Stimulated activated CD8-positive, alpha-beta memory T cell treated with anti-CD3 and anti-CD28 coated beads, Interleukin-4, amount 100 ng/mL, for 1 hour (primary cell): Measurements from ENCODE around the gene CYTH3.
"Not testable (repeated sequence)": the region's sequence is repeated elsewhere in the genome, so short reads cannot be mapped to it uniquely, and the experiment has no call there.

Experiments
- DNase-seq, 2 donors: peaks; one replicate each; pipeline ENCODE4 v3.0.0-alpha.2; 2020; ENCODE audit warnings: low read depth in 2 of 2, low spot score in 1 of 2

Gene CYTH3

GRCh38 chr7:6232534-6232933, 39.9 kb downstream of the CYTH3 start:
- DNase-seq: no peak

GRCh38 chr7:6232116-6232515, 40.3 kb downstream of the CYTH3 start:
- no peak for DNase-seq

- no peak for DNase-seq
Observed at GRCh38 chr7:6231184-6231583, 41.2 kb downstream of the CYTH3 start.

GRCh38 chr7:6229284-6229683, 43.1 kb downstream of the CYTH3 start:
- not testable (repeated sequence) for DNase-seq

- DNase-seq: no peak
Observed at GRCh38 chr7:6228361-6229229, 43.8 kb downstream of the CYTH3 start.

- DNase-seq: no peak
Observed at GRCh38 chr7:6227294-6227846, 45.1 kb downstream of the CYTH3 start.

- no peak for DNase-seq
Observed at GRCh38 chr7:6226194-6226799, 46.1 kb downstream of the CYTH3 start.

GRCh38 chr7:6223411-6223810, 49.0 kb downstream of the CYTH3 start:
- not testable (repeated sequence) for DNase-seq

- not testable (repeated sequence) for DNase-seq
Observed at GRCh38 chr7:6223010-6223409, 49.4 kb downstream of the CYTH3 start.

- DNase-seq: no peak
Observed at GRCh38 chr7:6221340-6222319, 50.8 kb downstream of the CYTH3 start.

GRCh38 chr7:6218329-6218728, 54.1 kb downstream of the CYTH3 start:
- no peak for DNase-seq

- no peak for DNase-seq
Observed at GRCh38 chr7:6212008-6212407, 60.4 kb downstream of the CYTH3 start.

GRCh38 chr7:6210621-6211372, 61.6 kb downstream of the CYTH3 start:
- DNase-seq: no peak

- DNase-seq: no peak
Observed at GRCh38 chr7:6209340-6209739, 63.1 kb downstream of the CYTH3 start.

- DNase-seq: no peak
Observed at GRCh38 chr7:6208573-6209328, 63.7 kb downstream of the CYTH3 start.

GRCh38 chr7:6205971-6206660, 66.3 kb downstream of the CYTH3 start:
- no peak for DNase-seq

- DNase-seq: no peak
Observed at GRCh38 chr7:6203381-6203780, 69.0 kb downstream of the CYTH3 start.

- no peak for DNase-seq
Observed at GRCh38 chr7:6202117-6202516, 70.3 kb downstream of the CYTH3 start.

- no peak for DNase-seq
Observed at GRCh38 chr7:6200971-6201370, 71.5 kb downstream of the CYTH3 start.
